GM06990 (cell line): ENCODE results near the gene FAM118A.

Experiments used
- DNase-seq: peaks from one replicate; pipeline ENCODE4 v3.0.0-alpha.2; 2011; ENCODE audit not compliant: insufficient read length; ENCODE audit errors: extremely low read depth
- H3K27me3 ChIP-seq: replicated peaks from 2 replicates; pipeline ENCODE4 v1.6.0; 2011; ENCODE audit warnings: low read length; ENCODE audit not compliant: control insufficient read depth, insufficient read depth
- H3K36me3 ChIP-seq: 2 replicates; pipeline ENCODE4 v1.5.1; 2011; ENCODE audit warnings: low read length; ENCODE audit not compliant: control insufficient read depth, insufficient read depth
- H3K4me3 ChIP-seq: replicated peaks from 2 replicates; pipeline ENCODE4 v1.5.1; 2011; ENCODE audit warnings: low read depth, mild to moderate bottlenecking, control low read depth, low read length
- TF ChIP-seq, protein P1 (sequence below): IDR thresholded peaks from 2 replicates; pipeline ENCODE4 v1.5.1; 2011; ENCODE audit warnings: low read length, control low read depth, mild to moderate bottlenecking, inconsistent platforms; ENCODE audit not compliant: insufficient read depth, poor library complexity, severe bottlenecking

Gene FAM118A

DNA sequence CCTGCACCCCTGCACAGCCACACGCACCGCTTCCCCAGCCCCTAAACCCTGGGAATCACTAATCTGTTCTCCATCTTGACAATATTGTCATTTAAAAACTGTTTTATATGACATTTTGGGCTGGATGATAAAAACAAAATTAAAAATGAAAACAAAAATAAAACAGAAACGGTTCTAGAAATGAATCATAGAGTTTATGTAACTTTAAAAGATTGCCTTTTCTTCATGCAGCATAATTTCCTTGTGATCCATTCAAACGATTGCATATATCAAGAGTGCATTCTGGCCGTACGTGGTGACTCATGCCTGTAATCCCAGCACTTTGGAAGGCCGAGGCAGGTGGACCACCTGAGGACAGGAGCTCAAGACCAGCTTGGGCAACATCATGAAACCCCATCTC is 6.6 kb upstream of the FAM118A start:
- TF ChIP-seq, protein P1, sequence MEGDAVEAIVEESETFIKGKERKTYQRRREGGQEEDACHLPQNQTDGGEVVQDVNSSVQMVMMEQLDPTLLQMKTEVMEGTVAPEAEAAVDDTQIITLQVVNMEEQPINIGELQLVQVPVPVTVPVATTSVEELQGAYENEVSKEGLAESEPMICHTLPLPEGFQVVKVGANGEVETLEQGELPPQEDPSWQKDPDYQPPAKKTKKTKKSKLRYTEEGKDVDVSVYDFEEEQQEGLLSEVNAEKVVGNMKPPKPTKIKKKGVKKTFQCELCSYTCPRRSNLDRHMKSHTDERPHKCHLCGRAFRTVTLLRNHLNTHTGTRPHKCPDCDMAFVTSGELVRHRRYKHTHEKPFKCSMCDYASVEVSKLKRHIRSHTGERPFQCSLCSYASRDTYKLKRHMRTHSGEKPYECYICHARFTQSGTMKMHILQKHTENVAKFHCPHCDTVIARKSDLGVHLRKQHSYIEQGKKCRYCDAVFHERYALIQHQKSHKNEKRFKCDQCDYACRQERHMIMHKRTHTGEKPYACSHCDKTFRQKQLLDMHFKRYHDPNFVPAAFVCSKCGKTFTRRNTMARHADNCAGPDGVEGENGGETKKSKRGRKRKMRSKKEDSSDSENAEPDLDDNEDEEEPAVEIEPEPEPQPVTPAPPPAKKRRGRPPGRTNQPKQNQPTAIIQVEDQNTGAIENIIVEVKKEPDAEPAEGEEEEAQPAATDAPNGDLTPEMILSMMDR = no peak
- Histone ChIP-seq H3K4me3 (no peak overlapping the region), H3K27me3 (no peaks in the 10 kb centered on the region), H3K36me3 (no peaks in the 10 kb centered on the region)
- DNase-seq = no peak

DNA sequence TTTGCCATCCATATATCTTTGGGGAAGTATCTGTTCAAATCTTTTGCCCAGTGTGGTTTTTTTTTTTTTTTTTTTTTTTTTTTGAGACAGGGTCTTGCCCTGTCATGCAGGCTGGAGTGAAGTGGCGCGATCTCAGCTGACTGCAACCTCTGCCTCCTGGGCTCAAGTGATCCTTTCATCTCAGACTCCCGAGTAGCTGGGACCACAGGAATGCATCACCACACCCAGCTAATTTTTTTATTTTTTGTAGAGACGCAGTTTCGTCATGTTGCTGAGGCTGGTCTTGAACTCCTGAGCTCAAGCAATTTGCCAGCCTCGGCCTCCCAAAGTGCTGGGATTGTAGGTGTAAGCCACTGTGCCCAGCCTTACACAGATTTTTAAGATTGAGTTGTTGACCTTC is 4.8 kb upstream of the FAM118A start:
- no peak overlapping the region for H3K4me3 ChIP-seq
- TF ChIP-seq, protein P1 = no peak
- H3K27me3 ChIP-seq = no peaks in the 10 kb centered on the region
- no peak for DNase-seq
- H3K36me3 ChIP-seq = no peaks in the 10 kb centered on the region

DNA sequence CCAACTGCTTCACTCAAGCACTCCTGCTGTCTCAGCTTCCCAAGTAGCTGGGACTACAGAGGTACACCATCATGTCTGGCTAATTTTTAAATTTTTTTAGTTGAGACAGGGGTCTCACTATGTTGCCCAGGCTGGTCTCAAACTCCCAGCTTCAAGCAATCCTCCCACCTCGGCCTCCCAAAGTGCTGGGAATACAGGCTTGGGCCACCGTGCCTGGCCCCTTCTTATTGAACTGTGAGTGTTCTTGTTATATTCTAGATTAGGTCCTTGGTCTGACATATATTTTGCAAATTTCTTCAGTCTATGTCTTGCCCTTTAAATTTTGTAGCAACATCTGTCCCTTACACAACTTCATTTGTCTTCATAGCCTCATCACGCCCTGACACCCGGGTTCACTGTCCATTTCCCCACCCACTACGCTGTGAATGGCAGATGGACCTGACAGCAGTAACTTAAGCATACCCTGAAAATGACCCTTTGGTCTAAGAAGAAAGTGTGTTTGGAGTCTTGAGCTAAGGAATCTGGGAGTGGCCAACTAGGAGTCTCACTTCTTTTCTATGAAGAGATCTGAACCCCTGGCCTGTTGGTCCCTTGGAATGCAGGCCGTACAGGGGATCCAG is 4.2 kb upstream of the FAM118A start:
- Histone ChIP-seq H3K27me3 (no peaks in the 10 kb centered on the region), H3K4me3 (no peak overlapping the region), H3K36me3 (no peaks in the 10 kb centered on the region)
- TF ChIP-seq, protein P1 = no peak
- no peak for DNase-seq

DNA sequence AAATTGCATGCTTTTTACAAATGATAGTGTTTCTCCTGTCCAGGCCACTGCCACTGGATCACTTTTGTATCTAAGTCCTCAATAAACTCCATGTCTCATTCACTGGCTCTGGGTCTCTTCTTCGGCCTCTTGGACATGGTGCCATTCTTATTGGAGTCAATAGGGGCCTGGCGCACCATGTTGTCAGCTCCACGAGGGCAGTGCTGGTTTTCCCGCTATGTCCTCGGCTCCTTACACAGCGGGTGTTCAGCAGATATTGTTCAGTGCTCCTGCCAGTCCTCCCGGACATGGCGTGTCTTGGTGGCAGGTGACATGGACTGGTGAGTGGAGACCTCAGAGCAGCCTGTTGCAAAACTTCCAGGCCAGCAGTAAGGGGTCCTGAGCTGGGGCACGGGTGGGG is 3.6 kb upstream of the FAM118A start:
- TF ChIP-seq, protein P1 = no peak

DNA sequence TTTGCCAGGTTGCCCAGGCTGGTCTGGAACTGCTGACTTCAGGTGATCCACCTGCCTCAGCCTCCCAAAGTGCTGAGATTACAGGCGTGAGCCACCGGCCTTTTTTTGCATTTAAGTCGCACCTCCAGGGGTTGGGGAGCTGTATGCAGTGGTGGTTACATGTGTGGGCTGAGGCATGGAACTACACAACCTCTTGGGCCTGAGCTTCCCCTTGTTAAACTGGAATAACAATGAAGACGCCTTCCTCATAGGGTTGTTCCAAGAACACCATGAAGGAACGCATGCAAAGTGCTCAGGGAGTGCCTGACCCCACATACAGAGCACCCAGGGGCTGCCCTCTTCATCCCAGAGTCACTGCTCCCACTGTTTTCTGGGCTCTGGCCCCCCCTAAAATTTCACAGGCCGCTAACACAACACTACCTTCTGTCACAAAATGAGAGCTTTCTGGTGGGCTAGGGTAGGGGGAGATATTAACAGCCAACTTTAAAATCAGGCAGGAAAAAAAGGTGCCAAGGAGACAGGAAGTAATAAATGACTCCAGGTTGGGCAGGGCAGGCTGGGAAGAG is 1.3 kb upstream of the FAM118A start:
- Histone ChIP-seq H3K36me3 (no peaks in the 10 kb centered on the region), H3K27me3 (no peaks in the 10 kb centered on the region), H3K4me3 (no peak overlapping the region; the same call in 1 of the 2 replicates)
- TF ChIP-seq, protein P1 = no peak
- DNase-seq = no peak

More for the DNA sequence above, 3.6 kb upstream of the FAM118A start:
- H3K36me3 ChIP-seq = no peaks in the 10 kb centered on the region
- no peak for DNase-seq
- no peak overlapping the region for H3K4me3 ChIP-seq
- H3K27me3 ChIP-seq = no peaks in the 10 kb centered on the region

DNA sequence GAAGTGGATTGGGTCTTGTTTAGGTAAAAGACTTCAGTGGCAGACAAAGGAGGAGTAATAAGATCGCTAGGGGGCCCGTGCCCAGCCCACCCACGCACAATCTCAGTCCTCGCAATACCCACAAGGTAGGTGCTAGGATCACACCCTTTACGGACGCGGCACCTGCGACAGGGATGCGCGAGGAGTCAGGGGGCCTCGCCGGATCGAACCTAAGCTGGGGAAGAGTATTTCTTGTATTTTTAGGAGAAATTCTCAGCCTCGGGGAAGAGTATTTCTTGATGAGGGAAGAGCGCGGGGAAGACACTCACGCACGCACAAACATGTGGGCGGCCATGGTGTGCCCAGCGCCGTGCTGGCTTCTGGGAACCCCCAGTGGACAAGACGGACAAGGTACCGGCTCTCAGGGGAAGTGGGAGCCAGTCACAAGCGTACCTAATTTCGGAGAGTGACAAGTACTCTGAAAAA is 745 bp upstream of the FAM118A start:
- Histone ChIP-seq H3K27me3 (no peaks in the 10 kb centered on the region), H3K36me3 (no peaks in the 10 kb centered on the region), H3K4me3 (peak overlapping the region; percentile 47)
- TF ChIP-seq, protein P1 = no peak
- DNase-seq = no peak
